ENCODE measurements around the gene SORD. TPM values are rescaled to one million over a fixed set of nuclear protein-coding genes. Genes with fewer than 3 reads are reported as not detected.

The SORD gene
- total and polyA plus RNA-seq, 10 of the 15 experiments (the other 5 are each of a cell fraction or from before 2014, with no cell fraction given): 7.5 to 51.6 (median 40.1) TPM

DNA sequence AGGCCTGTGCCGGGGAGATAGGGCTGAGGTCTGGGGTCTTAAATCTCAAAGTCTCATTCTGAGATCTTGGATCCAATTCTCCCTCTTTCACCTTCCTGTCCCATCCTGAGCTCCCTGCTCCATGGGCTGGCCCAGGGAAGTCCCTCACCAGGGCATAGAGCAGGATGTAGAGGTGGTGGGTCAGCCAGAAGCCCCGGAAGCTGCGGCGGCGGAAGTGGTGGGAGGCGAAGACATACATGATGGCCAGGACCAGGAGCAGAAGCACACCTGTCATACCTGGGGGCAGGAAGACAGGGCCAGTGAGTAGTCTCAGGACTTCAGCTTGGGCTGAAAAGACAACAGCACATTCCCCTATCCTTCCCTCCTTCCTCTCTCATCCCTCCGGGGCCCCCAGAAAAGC, 74.5 kb downstream of the SORD start:
- no peak overlapping the region for H3K9ac ChIP-seq (ENCODE audit: control insufficient read depth, insufficient read depth, low read length)
- no peaks in the 10 kb centered on the region for H4K20me1 ChIP-seq (ENCODE audit: control insufficient read depth, insufficient read depth)
- no peaks in the 10 kb centered on the region for H3K36me3 ChIP-seq (ENCODE audit: control insufficient read depth in 2 of 2, insufficient read depth in 2 of 2, low read length in 1 of 2)
- ChIA-PET POLR2A (interaction anchor here (0.6 kb wide), 1 partner anchor 217 kb away, joined by 3 read pairs; no protein-coding TSS in a partner anchor), RAD21 (ENCODE audit: unreplicated experiment) (no interaction called here), CTCF (interaction anchor here (1.0 to 1.1 kb wide), 2 partner anchors 24 to 64 kb away, joined by 3 to 4 read pairs; no protein-coding TSS in a partner anchor), SMC1A (ENCODE audit: uncharacterized antibody, unreplicated experiment) (no interaction called here)
- ATAC-seq: no peak
- no TSS peak for BruUV-seq (replicated peaks)
- WGBS (ENCODE audit: insufficient coverage, insufficient replicate concordance, low lambda C conversion rate, missing lambda C conversion rate): 95% methylated on average over 7 of the region's 7 CpGs
- no peak overlapping the region for H2AFZ ChIP-seq (ENCODE audit: control insufficient read depth, low read depth, low read length)
- H3K79me2 ChIP-seq (ENCODE audit: control insufficient read depth, insufficient read depth, low read length): no peaks in the 10 kb centered on the region
- H3K4me1 ChIP-seq (ENCODE audit: control insufficient read depth, insufficient read depth, low read length): no peaks in the 10 kb centered on the region
- in situ Hi-C loops (cut with MboI): no loop called here
- H3K27me3 ChIP-seq (replicated peaks in 1 of 2; ENCODE audit: control insufficient read depth in 2 of 2, insufficient read depth in 2 of 2, low read length in 1 of 2): no peaks in the 10 kb centered on the region; a peak in 2 of 4 replicates
- no peak overlapping the region for H3K4me2 ChIP-seq (ENCODE audit: control insufficient read depth, insufficient read depth)
- no peak overlapping the region for H3K27ac ChIP-seq (ENCODE audit: control insufficient read depth, insufficient read depth)
- no peak for DNase-seq (ENCODE audit: low read depth, low spot score)
- no peak overlapping the region for H3K4me3 ChIP-seq
- intact Hi-C loops (cut with micrococcal nuclease; ENCODE audit: unreplicated experiment): no loop called here
- FAIRE-seq: no peak
- no peaks in the 10 kb centered on the region for H3K9me3 ChIP-seq (replicated peaks; ENCODE audit: control insufficient read depth, insufficient read depth, low read length)
- TF ChIP-seq REST (IDR thresholded peaks at IDR 0.05; ENCODE audit: low read depth, low read length): no peak
- TF ChIP-seq RFX5 (IDR thresholded peaks at IDR 0.05; ENCODE audit: low read depth, low read length): no peak
- no peak for TF ChIP-seq NR2C2 (IDR thresholded peaks at IDR 0.05; ENCODE audit: borderline replicate concordance, control insufficient read depth, insufficient read length, low read depth)
- no peak for TF ChIP-seq PML (IDR thresholded peaks at IDR 0.05; ENCODE audit: low read length)
- no peak for TF ChIP-seq USF1 (IDR thresholded peaks at IDR 0.05; ENCODE audit: borderline replicate concordance, extremely low read length, insufficient read depth, low read depth, low read length)
- TF ChIP-seq MYC (IDR thresholded peaks at IDR 0.05; ENCODE audit: insufficient read depth, insufficient read length, insufficient replicate concordance, low read length, severe bottlenecking): no peak
- no peak for TF ChIP-seq POLR2A (IDR thresholded peaks at IDR 0.05; ENCODE audit: low read depth, low read length)
- TF ChIP-seq POLR2AphosphoS2 (IDR thresholded peaks at IDR 0.05; ENCODE audit: low read depth, low read length): no peak
- TF ChIP-seq TBL1XR1 (IDR thresholded peaks at IDR 0.05; ENCODE audit: low read depth, low read length): no peak
- TF ChIP-seq FOXK2 (IDR thresholded peaks at IDR 0.05): no peak
- TF ChIP-seq, protein P1, sequence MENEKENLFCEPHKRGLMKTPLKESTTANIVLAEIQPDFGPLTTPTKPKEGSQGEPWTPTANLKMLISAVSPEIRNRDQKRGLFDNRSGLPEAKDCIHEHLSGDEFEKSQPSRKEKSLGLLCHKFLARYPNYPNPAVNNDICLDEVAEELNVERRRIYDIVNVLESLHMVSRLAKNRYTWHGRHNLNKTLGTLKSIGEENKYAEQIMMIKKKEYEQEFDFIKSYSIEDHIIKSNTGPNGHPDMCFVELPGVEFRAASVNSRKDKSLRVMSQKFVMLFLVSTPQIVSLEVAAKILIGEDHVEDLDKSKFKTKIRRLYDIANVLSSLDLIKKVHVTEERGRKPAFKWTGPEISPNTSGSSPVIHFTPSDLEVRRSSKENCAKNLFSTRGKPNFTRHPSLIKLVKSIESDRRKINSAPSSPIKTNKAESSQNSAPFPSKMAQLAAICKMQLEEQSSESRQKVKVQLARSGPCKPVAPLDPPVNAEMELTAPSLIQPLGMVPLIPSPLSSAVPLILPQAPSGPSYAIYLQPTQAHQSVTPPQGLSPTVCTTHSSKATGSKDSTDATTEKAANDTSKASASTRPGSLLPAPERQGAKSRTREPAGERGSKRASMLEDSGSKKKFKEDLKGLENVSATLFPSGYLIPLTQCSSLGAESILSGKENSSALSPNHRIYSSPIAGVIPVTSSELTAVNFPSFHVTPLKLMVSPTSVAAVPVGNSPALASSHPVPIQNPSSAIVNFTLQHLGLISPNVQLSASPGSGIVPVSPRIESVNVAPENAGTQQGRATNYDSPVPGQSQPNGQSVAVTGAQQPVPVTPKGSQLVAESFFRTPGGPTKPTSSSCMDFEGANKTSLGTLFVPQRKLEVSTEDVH (IDR thresholded peaks at IDR 0.05; ENCODE audit: low read depth, partially characterized antibody): no peak
- TF ChIP-seq, protein P2, sequence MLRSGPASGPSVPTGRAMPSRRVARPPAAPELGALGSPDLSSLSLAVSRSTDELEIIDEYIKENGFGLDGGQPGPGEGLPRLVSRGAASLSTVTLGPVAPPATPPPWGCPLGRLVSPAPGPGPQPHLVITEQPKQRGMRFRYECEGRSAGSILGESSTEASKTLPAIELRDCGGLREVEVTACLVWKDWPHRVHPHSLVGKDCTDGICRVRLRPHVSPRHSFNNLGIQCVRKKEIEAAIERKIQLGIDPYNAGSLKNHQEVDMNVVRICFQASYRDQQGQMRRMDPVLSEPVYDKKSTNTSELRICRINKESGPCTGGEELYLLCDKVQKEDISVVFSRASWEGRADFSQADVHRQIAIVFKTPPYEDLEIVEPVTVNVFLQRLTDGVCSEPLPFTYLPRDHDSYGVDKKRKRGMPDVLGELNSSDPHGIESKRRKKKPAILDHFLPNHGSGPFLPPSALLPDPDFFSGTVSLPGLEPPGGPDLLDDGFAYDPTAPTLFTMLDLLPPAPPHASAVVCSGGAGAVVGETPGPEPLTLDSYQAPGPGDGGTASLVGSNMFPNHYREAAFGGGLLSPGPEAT (IDR thresholded peaks at IDR 0.05; ENCODE audit: low read depth): no peak
- TF ChIP-seq JUND (IDR thresholded peaks at IDR 0.05; ENCODE audit: low read depth, low read length): no peak
- TF ChIP-seq, protein P3, sequence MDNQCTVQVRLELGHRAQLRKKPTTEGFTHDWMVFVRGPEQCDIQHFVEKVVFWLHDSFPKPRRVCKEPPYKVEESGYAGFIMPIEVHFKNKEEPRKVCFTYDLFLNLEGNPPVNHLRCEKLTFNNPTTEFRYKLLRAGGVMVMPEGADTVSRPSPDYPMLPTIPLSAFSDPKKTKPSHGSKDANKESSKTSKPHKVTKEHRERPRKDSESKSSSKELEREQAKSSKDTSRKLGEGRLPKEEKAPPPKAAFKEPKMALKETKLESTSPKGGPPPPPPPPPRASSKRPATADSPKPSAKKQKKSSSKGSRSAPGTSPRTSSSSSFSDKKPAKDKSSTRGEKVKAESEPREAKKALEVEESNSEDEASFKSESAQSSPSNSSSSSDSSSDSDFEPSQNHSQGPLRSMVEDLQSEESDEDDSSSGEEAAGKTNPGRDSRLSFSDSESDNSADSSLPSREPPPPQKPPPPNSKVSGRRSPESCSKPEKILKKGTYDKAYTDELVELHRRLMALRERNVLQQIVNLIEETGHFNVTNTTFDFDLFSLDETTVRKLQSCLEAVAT (IDR thresholded peaks at IDR 0.05): no peak

Data from GM12878 (cell line).